DOHH2 (cell line): Measurements from ENCODE around the gene TMEM255B.

Source experiments
- H3F3A ChIP-seq: fragments of 200-600 bp; sonication (generic), shearing (Covaris generic); 2 replicates; pipeline ENCODE4 v1.6.0; 2016; ENCODE audit warnings: antibody characterized with exemption, mild to moderate bottlenecking; ENCODE audit not compliant: control insufficient read depth, insufficient read depth
- H3K27ac ChIP-seq: fragments of 200-600 bp; sonication (generic); 2 replicates; pipeline ENCODE4 v1.5.1; 2014; ENCODE audit warnings: low read depth, mild to moderate bottlenecking, low read length, moderate library complexity
- H3K27me3 ChIP-seq: fragments of 200-600 bp; sonication (generic); 2 replicates; pipeline ENCODE4 v1.6.1; 2014; ENCODE audit warnings: mild to moderate bottlenecking, low read length, mixed read lengths; ENCODE audit not compliant: control insufficient read depth
- H3K36me3 ChIP-seq: fragments of 200-600 bp; sonication (generic); 2 replicates; pipeline ENCODE4 v1.6.1; 2014; ENCODE audit warnings: mild to moderate bottlenecking, low read length, moderate library complexity, mixed read lengths; ENCODE audit not compliant: control insufficient read depth
- H3K4me1 ChIP-seq: fragments of 200-600 bp; sonication (generic); 2 replicates; pipeline ENCODE4 v1.6.1; 2014; ENCODE audit warnings: mild to moderate bottlenecking, low read length, mixed read lengths; ENCODE audit not compliant: control insufficient read depth
- H3K4me2 ChIP-seq: fragments of 200-600 bp; sonication (generic); 2 replicates; pipeline ENCODE4 v1.6.0; 2014; ENCODE audit warnings: mild to moderate bottlenecking, low read length, moderate library complexity
- H3K4me3 ChIP-seq: fragments of 200-600 bp; sonication (generic); 2 replicates; pipeline ENCODE4 v1.5.1; 2014; ENCODE audit warnings: mild to moderate bottlenecking, low read length, mixed read lengths
- H3K79me2 ChIP-seq: fragments of 200-600 bp; sonication (generic); 2 replicates; pipeline ENCODE4 v1.6.1; 2014; ENCODE audit warnings: mild to moderate bottlenecking, low read length, mixed read lengths; ENCODE audit not compliant: control insufficient read depth
- H3K9me2 ChIP-seq: fragments of 200-600 bp; sonication (generic); replicated peaks from 2 replicates; pipeline ENCODE4 v1.6.1; 2014; ENCODE audit warnings: mild to moderate bottlenecking, low read length, mixed read lengths; ENCODE audit not compliant: control insufficient read depth
- H3K9me3 ChIP-seq: fragments of 200-600 bp; sonication (generic); 2 replicates; pipeline ENCODE4 v1.6.1; 2014; ENCODE audit warnings: antibody characterized with exemption, low read length, mixed read lengths; ENCODE audit not compliant: control insufficient read depth, insufficient read depth
- H4K20me1 ChIP-seq: fragments of 200-600 bp; sonication (generic); 2 replicates; pipeline ENCODE4 v1.6.0; 2014; ENCODE audit warnings: low read depth, mild to moderate bottlenecking, antibody characterized with exemption, low read length, moderate library complexity; ENCODE audit not compliant: control insufficient read depth, insufficient read depth
- EZH2phosphoT487 ChIP-seq: fragments of 200-600 bp; sonication (generic); IDR thresholded peaks from 2 replicates; pipeline ENCODE4 v1.6.1; 2017; ENCODE audit warnings: borderline replicate concordance, mild to moderate bottlenecking, antibody characterized with exemption, low read length, moderate library complexity, mixed read lengths
- TF ChIP-seq, protein P1 (sequence below): fragments of 200-600 bp; sonication (generic); IDR thresholded peaks from one replicate; pipeline ENCODE4 v1.5.1; 2014; ENCODE audit warnings: antibody characterized with exemption, mild to moderate bottlenecking, low read depth, low read length; ENCODE audit not compliant: poor library complexity, severe bottlenecking

TMEM255B gene

DNA sequence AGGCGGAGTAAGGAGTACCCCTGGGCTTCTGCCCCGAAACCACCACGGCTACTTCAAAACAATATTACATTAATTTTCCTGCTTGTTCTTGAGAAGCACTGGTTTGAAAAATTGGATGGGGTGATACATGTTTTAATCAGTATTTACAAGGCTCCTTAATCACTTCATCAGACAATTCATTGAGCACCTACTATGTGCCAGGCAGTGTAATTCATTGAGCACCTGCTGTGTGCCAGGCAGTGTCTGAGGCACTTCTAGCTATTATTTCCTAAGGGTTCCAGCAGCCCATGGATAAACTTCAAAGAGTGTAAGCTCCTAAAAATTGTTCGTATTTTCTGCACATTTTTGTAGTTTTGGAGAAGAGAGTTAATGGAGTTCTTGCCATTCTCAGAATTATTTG, 106.4 kb downstream of the TMEM255B start:
- Histone ChIP-seq H3K36me3 (no peaks in the 10 kb centered on the region), H3K9me3 (no peaks in the 10 kb centered on the region; the same call in 1 of the 2 replicates), H3K4me3 (no peak overlapping the region), H4K20me1 (no peaks in the 10 kb centered on the region), H3K4me1 (no peaks in the 10 kb centered on the region; the same call in 1 of the 2 replicates), H3F3A (no peaks in the 10 kb centered on the region), H3K27me3 (peaks cover 26% of the 10 kb centered on the region), H3K4me2 (no peak overlapping the region), H3K27ac (no peak overlapping the region), H3K79me2 (no peaks in the 10 kb centered on the region), H3K9me2 (no peaks in the 10 kb centered on the region)
- no peak for TF ChIP-seq EZH2phosphoT487
- TF ChIP-seq, protein P1, sequence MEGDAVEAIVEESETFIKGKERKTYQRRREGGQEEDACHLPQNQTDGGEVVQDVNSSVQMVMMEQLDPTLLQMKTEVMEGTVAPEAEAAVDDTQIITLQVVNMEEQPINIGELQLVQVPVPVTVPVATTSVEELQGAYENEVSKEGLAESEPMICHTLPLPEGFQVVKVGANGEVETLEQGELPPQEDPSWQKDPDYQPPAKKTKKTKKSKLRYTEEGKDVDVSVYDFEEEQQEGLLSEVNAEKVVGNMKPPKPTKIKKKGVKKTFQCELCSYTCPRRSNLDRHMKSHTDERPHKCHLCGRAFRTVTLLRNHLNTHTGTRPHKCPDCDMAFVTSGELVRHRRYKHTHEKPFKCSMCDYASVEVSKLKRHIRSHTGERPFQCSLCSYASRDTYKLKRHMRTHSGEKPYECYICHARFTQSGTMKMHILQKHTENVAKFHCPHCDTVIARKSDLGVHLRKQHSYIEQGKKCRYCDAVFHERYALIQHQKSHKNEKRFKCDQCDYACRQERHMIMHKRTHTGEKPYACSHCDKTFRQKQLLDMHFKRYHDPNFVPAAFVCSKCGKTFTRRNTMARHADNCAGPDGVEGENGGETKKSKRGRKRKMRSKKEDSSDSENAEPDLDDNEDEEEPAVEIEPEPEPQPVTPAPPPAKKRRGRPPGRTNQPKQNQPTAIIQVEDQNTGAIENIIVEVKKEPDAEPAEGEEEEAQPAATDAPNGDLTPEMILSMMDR, result no peak
